ENCODE measurements around the gene PRR18. TPM values are rescaled to one million over a fixed set of nuclear protein-coding genes. Genes with fewer than 3 reads are reported as not detected.

PRR18 gene
- polyA plus RNA-seq, 3 donors, result 0.21 to 0.35 (median 0.25) TPM

DNA sequence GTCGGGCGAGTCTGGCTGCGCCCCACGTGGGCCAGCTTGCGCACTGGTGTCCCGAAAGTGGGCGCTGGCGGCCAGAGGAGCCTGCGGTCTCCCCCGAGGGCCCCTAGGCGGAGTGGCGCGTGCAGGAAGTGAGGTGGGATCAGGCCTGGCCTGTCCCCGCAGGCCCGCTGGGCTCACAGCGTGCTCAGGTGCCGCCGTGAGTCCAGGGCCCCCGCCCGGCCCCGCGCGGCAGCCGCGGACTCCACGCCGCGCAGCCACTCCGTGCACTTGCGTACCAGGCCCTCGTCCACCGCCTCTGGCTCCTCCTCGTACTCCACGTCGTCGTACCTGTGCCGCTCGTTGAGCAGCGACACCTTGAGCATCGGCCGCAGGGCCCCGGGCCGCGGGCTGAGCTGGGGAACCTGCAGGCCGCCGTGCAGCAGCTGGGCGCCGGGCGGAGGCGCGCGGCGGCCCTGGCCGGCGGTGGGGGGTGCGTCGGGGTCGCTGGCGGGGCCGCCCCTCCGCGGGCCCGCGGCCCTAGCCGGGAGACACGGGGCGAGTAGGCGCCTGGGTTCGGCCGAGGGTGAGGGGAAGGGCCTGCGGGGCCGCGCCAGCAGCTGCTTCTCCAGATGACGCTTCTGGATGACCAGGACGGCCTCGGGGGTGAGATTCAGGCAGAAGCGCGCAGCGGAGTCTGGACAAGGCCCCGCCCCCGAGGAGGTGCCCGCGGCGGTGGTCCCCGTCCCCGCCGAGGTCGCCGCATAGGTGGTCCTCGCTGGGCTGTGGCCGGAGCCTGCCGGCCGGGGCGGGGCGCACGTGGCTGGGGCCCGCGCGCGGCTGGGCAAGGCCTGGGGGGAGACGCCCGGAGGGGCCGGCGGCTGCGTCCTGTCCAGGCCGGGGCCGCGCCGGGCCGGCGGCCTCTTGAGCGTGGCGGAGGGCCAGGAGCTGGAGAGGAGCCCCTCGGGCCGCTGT lies 835 bp downstream of the PRR18 start:
- DNase-seq (ENCODE audit: low read depth in 3 of 3, low spot score in 2 of 3), result no peak

DNA sequence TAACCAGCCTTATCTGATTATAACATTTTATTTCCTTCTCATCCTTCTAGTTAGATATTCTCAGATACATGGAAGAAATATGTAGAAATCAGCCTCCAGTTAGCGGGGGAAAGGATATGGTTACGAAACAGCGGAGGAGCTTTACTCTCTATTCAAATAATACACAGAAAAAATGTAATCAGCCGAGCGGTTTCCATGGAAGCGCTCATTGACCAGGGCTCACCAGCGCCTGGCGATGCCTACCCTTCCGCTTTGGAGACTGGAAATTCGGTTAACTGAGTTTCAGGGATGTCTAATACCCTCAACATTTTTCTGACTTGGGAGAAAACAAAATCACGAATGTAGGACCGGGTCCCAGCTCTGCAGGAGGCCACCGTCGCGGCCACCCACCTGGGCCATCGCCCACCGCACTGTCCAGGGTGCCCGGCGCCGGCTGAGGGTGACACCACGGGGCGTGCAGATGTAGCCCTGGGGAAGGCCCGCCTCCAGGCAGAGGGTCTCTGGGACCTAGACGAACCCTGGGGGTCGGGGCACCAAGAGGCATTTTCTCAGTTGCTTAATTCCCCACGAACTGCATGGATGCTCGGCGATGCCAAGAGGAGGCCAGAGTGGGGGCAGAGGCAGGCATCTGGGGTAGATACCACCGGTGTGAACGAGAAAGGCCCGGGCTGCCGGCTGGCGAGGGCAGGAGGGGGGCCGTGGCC lies 1.7 kb downstream of the PRR18 start:
- DNase-seq (ENCODE audit: low read depth in 3 of 3, low spot score in 2 of 3), result no peak

DNA sequence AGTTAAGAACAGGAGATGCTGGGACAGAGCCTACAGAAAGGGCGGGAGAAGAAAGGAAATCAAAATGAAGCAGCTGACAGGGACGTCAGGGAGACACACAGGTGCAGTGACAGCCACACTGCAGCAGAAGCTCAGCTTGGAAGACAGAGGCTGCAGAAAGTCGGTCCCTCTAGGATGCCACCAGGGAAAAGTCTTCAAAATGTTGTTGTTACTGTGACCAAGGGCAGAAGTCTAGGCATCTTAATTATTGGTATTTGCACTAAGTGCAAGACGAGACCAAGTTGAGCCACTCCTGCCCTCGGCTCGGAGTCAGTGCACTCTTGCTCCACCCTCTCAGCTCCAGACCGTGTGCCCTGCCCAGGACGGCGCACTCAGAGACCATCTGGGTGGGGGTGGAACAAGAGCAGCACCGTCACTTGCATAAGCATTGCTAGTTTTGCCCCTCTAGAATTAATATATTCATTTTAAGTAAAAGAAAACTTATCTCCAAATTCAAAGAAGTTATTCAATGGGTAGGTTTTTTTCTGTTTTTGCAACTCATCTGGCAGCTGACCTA lies 2.6 kb downstream of the PRR18 start:
- DNase-seq (ENCODE audit: low read depth in 3 of 3, low spot score in 2 of 3), result no peak

DNA sequence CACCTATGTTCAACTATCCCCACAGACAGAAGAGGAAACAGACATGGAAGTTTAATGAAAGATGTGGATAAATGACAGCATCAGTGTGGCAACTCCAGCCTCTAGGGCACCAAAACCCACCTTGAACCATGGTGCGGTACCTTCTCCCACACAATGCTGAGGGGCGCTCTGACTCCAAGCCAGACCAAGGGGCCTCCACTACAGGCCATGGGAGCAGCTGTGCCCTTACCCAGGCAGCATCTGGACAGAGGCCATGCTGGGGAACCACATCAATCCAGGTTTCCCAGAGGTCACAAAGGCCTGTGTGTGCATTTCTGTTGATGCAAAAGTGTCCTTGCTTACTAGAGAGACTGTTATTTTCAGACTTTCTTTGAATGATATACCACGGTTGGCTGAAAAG lies 4.1 kb downstream of the PRR18 start:
- no peak for DNase-seq (ENCODE audit: low read depth in 3 of 3, low spot score in 2 of 3)

DNA sequence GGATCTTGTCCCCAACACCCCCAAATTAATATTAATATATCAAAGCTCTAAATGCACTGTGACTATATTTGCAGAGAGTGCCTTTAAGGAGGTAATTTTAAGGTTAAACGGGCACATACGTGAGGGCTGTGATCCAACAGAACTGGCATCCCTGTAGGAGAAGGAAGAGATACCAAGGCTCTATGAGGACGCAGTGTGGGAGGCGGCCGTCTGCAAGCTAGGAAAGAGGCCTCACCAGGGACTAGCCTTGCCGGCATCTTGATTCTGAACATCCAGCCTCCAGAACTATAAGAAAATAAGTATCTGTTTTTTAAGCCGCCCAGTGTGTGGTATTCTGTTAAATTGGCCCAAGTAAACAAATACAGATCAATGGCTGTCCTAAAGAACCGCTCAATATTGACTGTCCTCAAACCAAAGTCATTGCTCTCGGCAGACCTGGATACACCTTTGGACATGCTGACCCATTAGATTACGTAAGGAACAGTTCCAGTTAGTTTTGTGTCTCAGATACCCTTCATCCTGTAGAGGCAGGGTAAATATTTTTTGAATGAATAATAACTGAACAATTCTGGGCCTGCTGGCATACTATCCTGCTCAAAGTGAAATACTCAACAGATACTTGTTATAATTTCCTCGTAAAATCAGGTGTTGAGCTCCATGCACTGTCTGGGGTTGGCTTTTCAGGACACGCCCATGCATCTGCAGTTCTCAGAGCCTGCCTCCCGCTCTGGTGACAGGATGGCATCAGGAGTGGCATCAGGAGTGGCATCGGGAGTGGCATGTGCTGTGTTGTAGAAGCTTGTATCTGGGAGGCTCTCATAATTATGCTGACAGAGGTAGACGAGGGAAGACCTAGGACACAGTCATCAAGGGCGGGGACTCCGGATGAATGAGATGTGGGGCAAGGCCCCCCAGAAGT lies 6.3 kb downstream of the PRR18 start:
- no peak for DNase-seq (ENCODE audit: low read depth in 3 of 3, low spot score in 2 of 3)

DNA sequence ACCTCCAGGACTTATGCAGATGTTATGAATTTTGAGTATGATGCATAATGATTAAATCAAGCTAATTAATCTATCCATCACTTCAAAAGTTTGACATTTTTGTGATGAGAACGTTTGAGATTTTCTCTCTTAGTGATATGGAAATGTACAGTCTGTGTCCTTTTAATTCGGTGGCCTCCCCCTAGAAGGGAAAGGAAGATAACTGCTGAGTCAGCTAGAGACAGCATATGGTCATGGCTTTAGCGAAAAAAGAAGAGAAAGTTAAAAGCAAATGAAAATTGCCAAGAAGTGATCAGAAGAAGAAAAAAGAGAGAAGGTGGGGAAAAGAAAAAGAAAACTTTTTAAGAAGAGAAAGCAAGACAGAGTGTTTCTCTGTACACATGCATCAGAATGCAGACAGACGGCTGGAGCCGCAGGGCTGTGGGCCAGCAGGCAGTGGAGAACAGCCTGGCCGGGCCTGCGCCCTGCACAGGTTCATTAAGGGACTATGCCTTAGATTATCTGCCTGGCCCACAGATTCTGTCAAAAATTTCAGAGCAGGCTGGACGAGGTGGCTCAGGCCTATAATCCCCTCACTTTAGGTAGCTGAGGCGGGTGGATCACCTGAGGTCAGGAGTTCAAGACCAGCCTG lies 7.7 kb downstream of the PRR18 start:
- DNase-seq (ENCODE audit: low read depth in 3 of 3, low spot score in 2 of 3), result no peak

DNA sequence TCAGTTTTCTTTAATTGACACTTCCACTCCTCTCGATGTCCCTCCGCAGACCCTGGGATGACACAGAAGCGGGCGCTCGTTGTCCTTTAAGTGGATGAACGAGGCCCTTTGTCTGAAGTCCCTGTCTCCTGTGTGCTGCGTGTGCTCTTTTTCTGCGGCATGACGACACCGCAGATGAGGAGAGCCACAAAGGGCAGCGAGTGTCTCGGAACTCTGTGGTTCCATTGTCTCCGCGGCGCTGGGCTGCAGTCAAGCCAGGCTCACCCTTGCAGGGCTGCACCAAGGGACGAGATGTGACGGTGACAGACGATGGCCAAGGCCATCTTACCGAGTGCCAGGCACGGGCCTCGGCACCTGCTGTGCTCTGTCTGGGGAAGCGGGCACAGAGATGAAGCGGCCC lies 10.6 kb downstream of the PRR18 start:
- DNase-seq (ENCODE audit: low read depth in 3 of 3, low spot score in 2 of 3), result no peak

DNA sequence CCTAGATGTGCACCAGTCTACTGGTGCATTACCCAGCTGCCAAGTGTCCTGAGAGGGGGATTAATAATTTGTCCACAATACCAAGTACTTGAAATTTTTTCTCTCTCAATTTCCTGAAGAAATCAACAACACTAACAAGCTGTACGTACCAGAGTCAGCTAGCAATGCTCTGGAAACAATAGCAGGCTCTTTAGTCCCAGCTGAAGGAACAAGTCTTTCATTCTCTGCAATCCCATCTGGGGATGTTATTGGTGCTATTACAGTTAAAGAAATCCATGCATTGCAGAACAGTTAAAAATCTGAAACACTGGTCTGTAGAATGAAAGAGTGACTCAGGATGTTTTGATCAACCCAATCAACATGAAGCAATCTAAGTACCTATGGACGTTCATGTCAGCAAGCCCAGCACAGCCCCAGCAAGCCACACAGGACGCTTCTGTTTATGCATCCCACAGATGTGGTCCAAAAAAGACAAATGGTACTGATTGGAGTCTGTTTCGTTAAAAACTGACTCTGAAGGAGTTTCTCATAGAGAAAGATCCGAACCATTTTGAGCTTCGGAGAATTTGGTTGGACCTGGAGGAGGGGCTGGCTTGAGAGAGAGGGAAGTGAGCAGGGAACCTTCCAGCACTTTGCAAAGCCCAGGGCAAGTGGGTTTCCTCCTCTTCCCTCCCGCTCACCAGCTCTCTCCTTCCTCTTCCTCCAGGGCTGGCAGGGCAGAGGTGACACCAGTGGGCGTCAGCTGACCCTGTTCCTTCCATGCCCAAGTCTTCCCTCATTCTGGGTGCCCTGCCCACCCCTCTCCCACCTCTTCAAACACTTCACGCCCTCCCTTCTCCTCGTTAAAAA lies 11.9 kb downstream of the PRR18 start:
- no peak for DNase-seq (ENCODE audit: low read depth in 3 of 3, low spot score in 2 of 3)

DNA sequence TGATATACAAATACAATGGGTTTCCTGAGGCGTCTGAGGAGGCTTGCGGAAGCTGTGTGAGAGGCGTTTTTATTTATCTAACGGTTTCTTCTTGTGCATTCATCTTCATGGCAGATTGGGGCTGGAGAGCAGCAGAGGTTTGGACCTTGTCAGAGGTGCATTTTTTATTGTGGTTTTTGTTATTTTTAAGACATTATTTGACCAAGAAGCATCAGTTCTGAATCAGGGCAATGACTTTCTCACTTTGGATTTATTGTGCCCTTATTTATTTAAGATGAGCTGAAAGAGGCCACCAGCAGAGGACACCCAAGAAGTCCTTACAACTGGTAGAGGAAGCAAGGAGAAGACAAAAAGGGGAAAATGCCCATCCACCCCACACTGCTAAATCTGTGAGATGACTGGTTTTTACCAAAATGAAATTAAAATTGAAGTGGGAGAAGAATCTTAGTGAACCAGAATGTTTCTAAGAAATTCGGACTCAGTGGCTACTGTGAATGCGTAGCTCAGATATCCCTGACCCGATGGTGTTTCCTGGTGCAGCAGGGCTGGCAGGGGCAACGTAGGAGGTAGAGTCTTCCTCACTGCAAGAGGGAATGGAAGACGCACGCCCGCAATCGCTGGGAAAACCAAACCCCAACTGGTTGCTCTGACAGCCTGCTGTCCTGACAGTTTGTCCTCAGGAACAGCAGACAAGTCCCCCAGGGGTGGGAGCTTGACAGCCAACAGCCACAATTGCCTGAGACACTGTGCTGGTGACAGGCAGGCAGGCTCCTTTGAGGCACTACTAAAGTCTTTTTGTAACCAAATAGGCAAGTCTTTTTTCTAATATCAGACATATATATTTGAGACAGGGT lies 14.2 kb downstream of the PRR18 start:
- no peak for DNase-seq (ENCODE audit: low read depth in 3 of 3, low spot score in 2 of 3)

DNA sequence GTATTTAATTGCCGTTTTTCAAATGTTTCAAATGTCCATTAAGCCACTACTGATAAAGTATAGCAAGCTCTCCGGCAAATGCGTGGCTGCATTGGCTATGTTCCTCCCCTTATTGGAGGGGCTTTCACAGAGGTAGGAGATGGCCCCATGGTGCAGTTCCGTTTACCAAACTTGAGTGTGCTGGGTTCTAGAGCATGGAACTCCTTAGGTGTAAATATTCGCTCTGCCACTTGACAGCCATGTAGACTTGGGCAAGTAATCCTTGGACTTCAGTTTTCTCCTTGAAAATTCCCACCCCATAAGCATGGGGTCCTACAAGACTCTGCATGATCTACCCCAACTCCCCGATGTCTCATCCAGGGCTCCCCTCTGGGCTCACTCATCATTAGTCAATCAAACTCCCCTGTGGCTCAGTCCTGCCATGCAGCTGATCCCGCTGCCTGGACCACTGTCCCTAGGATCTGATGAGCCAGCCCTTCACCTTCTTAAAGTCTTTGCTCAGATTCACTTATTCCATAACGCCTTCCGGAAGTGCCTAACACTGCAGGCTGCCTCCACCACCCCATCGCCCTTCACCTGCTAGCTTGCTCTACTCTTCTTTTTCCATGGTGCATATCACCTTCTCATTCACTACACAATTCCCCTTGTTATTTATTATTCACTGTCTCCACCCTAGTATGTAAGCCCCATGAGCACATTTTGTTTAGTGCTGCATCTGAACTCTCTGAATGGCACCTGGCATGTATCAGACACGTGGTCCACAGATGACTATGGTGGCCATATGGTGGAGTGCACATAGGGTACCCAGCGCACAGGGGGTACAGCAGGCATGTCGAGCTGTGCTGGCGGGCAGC lies 18.8 kb downstream of the PRR18 start:
- no peak for DNase-seq (ENCODE audit: low read depth in 3 of 3, low spot score in 2 of 3)

DNA sequence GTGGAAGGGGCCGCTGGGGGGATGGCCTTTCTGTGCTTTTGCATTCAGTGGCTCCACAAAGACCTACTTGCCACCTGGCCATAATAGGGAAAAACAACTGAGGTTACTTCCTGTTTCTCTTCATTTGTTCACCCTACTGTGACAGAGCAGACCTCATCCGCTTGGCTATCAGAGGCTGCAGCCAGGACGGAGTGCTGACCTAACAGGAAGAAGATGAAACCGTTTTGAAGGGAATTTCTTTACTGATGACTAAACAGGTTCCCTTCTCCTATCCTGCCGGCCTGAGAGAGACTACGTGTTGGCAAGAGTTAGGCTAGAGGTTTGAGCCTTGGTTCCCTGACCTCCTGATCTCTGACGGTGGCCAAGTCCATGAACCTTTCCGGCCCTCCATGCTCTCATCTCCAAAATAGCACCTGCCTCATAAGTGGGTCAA lies 21.3 kb downstream of the PRR18 start:
- DNase-seq (ENCODE audit: low read depth in 3 of 3, low spot score in 2 of 3), result no peak

DNA sequence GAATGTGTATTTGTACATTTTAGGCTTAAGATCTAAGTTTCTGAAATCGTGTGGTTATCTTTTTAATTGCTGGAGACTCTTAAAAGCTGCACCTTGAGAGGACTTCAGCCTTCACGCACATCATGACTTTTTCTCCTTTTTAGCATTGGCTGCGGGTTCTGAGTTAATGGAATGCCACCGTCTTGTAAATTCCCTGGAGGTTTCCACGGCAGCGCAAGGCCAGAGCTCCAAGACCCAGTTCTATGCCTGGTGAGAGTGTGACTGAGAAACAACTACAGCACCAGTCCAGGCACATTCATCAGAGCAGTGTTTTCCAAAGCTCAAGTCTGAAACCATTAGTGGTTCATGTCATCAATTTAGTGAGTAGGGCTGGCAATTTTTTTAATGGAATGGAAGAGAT lies 23.0 kb downstream of the PRR18 start:
- no peak for DNase-seq (ENCODE audit: low read depth in 3 of 3, low spot score in 2 of 3)

DNA sequence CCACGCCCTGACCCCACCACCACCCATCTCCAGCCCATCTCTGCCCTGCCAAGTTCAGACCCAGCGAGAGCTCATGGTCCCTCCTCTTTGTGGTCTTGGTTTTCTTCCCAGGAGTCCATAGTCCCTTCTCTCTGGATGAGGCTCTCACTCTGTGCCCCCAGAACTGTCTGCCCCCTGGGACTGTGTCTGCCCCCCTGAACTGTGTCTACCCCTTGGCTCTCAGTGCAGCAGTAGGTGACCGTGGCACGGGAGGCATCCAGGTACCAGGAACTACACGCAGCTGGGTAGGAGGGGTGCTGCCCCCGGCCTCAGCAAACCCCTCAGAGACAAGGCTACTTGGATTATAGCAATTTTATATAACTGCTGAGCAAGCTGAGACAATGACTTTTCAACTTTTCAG lies 23.6 kb downstream of the PRR18 start:
- no peak for DNase-seq (ENCODE audit: low read depth in 3 of 3, low spot score in 2 of 3)

DNA sequence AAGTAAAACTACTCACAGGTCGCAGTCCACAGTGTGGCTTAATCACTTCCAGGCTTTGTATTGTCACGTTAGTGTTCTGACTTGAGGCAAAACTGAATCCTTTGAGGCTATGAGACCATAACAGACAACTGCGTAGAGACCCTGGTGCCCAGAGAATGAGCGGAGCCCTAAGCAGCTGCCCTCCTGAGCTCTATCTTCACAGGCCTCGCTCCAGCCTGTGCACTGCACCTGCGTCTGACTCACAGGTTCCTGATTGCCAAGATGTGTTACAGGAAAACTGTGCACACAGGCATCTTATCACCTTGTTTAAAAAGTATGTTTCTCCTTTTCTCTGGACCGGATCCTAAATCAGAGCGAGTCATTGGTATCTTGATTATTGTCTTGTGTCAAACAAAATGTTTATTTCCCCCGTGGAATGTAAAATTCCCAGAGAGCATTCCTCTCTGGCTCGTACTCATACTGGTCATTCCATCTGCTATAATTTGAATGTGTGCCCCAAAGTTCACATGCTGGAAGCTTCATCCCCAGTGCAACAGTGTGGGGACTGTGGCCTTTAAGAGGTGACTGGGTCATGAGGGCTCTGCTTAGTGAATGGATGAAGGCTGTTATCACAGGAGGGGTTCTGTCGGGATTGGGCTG lies 25.7 kb downstream of the PRR18 start:
- no peak for DNase-seq (ENCODE audit: low read depth in 3 of 3, low spot score in 2 of 3)

DNA sequence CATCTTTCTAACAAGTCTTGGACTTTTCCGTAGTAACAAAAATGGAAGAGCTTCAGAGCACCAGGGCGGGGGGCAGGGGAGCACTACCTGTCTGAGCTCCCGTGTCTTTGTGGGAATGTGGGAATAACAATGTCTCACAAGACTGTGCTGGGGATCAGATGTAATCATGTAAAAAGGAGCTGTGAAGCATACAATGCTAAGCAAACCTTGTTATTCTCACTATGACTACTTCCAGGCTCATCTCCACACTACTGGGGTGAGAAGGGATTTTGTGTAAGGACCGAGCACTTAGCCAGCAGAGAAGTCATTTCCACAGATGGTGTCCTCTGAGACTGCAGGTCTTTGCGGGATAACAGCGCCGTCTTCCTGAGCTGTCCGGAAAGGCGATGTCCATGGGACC lies 27.1 kb downstream of the PRR18 start:
- no peak for DNase-seq (ENCODE audit: low read depth in 3 of 3, low spot score in 2 of 3)

DNA sequence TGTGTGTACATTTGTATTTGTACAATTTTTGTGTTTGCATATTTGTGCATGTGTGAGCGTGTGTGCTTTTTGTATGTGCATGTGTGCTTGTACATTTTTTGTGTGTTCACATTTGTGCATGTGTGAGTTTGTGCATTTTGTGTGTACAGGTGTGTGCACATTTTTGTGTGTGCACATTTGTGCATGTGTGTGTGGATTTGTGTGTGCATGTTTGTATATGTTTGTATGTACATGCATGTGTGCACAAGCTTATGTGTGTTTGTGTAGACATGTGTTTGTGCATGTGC lies 28.9 kb downstream of the PRR18 start:
- DNase-seq (ENCODE audit: low read depth in 3 of 3, low spot score in 2 of 3), result no peak
